ENCODE data around the gene ABHD17B. TPM values are rescaled to one million over a fixed set of nuclear protein-coding genes. Genes with fewer than 3 reads are reported as not detected.

Gene ABHD17B
- total and polyA plus RNA-seq, 2 donors (not counting 1 experiment from before 2014, with no cell fraction given), result 14.6 to 20.6 TPM

DNA sequence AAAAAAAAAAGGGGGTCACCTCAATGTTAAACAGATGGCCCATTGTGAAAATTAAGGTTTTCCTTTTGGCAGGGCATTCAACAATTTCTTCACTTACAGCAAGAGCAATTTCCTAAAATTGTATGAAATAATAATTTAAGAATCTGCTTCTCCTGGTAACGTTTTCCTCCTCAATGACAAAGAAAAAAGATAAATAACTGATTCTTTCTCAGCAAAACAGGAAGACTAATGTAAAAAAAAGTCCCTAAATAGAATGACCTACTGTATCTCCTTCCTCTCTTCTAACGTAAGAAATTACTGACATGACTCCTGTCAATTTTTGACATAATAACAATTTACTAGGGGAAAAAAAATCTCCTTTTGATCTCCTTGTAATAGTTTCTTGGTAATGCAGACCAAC, 25.5 kb downstream of the ABHD17B start:
- H3K9ac ChIP-seq (ENCODE audit: insufficient read depth, low read length), result no peak overlapping the region
- TF ChIP-seq EZH2 (IDR thresholded peaks at IDR 0.05; ENCODE audit: low read length, missing control alignments) (no peak), CTCF (conservative IDR thresholded peaks at IDR 0.05 in 1 of 2, IDR thresholded peaks at IDR 0.05 in 1 of 2; ENCODE audit: low read depth in 1 of 2, low read length in 2 of 2) (no peak)
- no peak for DNase-seq (ENCODE audit: low read depth in 2 of 2)
- H3K4me2 ChIP-seq (ENCODE audit: extremely low read depth, insufficient read depth, low read length), result no peak overlapping the region
- no peaks in the 10 kb centered on the region for H3K9me3 ChIP-seq (ENCODE audit: control insufficient read depth, insufficient read depth, low read depth, low read length)
- H3K4me1 ChIP-seq (ENCODE audit: control insufficient read depth, extremely low read depth, insufficient read depth, low read length), result no peaks in the 10 kb centered on the region
- no peak overlapping the region for H3K4me3 ChIP-seq (replicated peaks in 1 of 4; ENCODE audit: control extremely low read depth in 1 of 4, insufficient read depth in 1 of 4, low read depth in 3 of 4, low read length in 4 of 4)
- no peak overlapping the region for H3K27ac ChIP-seq (ENCODE audit: insufficient read depth, low read length)
- H2AFZ ChIP-seq (ENCODE audit: low read length), result no peak overlapping the region
- H3K79me2 ChIP-seq (ENCODE audit: control insufficient read depth, insufficient read depth, low read length), result peaks cover 10% of the 10 kb centered on the region
- no peaks in the 10 kb centered on the region for H4K20me1 ChIP-seq (ENCODE audit: control insufficient read depth, extremely low read depth, insufficient read depth, low read length)
- no peaks in the 10 kb centered on the region for H3K27me3 ChIP-seq (ENCODE audit: control insufficient read depth, insufficient read depth, low read length)
- H3K36me3 ChIP-seq (ENCODE audit: control insufficient read depth, insufficient read depth, low read length), result no peaks in the 10 kb centered on the region

GRCh38 chr9:71884005-71884404, 27.0 kb downstream of the ABHD17B start:
- no peak for DNase-seq (ENCODE audit: low read depth in 2 of 2)
- no peaks in the 10 kb centered on the region for H3K9me3 ChIP-seq (ENCODE audit: control insufficient read depth, insufficient read depth, low read depth, low read length)
- H3K79me2 ChIP-seq (ENCODE audit: control insufficient read depth, insufficient read depth, low read length), result peaks cover 17% of the 10 kb centered on the region
- H3K27me3 ChIP-seq (ENCODE audit: control insufficient read depth, insufficient read depth, low read length), result no peaks in the 10 kb centered on the region
- H3K27ac ChIP-seq (ENCODE audit: insufficient read depth, low read length), result no peak overlapping the region
- no peaks in the 10 kb centered on the region for H4K20me1 ChIP-seq (ENCODE audit: control insufficient read depth, extremely low read depth, insufficient read depth, low read length)
- no peak overlapping the region for H3K4me2 ChIP-seq (ENCODE audit: extremely low read depth, insufficient read depth, low read length)
- H3K4me1 ChIP-seq (ENCODE audit: control insufficient read depth, extremely low read depth, insufficient read depth, low read length), result no peaks in the 10 kb centered on the region
- H3K4me3 ChIP-seq (replicated peaks in 1 of 4; ENCODE audit: control extremely low read depth in 1 of 4, insufficient read depth in 1 of 4, low read depth in 3 of 4, low read length in 4 of 4), result no peak overlapping the region
- no peak overlapping the region for H3K9ac ChIP-seq (ENCODE audit: insufficient read depth, low read length)
- H3K36me3 ChIP-seq (ENCODE audit: control insufficient read depth, insufficient read depth, low read length), result no peaks in the 10 kb centered on the region
- TF ChIP-seq CTCF (conservative IDR thresholded peaks at IDR 0.05 in 1 of 2, IDR thresholded peaks at IDR 0.05 in 1 of 2; ENCODE audit: low read depth in 1 of 2, low read length in 2 of 2), result no peak
- no peak for TF ChIP-seq EZH2 (IDR thresholded peaks at IDR 0.05; ENCODE audit: low read length, missing control alignments)
- H2AFZ ChIP-seq (ENCODE audit: low read length), result no peak overlapping the region

GRCh38 chr9:71879644-71880174, 31.3 kb downstream of the ABHD17B start:
- peaks cover 21% of the 10 kb centered on the region for H3K79me2 ChIP-seq (ENCODE audit: control insufficient read depth, insufficient read depth, low read length)
- no peak overlapping the region for H3K9ac ChIP-seq (ENCODE audit: insufficient read depth, low read length)
- no peaks in the 10 kb centered on the region for H3K27me3 ChIP-seq (ENCODE audit: control insufficient read depth, insufficient read depth, low read length)
- DNase-seq (ENCODE audit: low read depth in 2 of 2), result no peak
- no peaks in the 10 kb centered on the region for H3K9me3 ChIP-seq (ENCODE audit: control insufficient read depth, insufficient read depth, low read depth, low read length)
- no peak overlapping the region for H3K27ac ChIP-seq (ENCODE audit: insufficient read depth, low read length)
- TF ChIP-seq CTCF (conservative IDR thresholded peaks at IDR 0.05 in 1 of 2, IDR thresholded peaks at IDR 0.05 in 1 of 2; ENCODE audit: low read depth in 1 of 2, low read length in 2 of 2) (no peak), EZH2 (IDR thresholded peaks at IDR 0.05; ENCODE audit: low read length, missing control alignments) (no peak)
- no peak overlapping the region for H2AFZ ChIP-seq (ENCODE audit: low read length)
- no peak overlapping the region for H3K4me2 ChIP-seq (ENCODE audit: extremely low read depth, insufficient read depth, low read length)
- no peak overlapping the region for H3K4me3 ChIP-seq (replicated peaks in 1 of 4; ENCODE audit: control extremely low read depth in 1 of 4, insufficient read depth in 1 of 4, low read depth in 3 of 4, low read length in 4 of 4)
- H3K4me1 ChIP-seq (ENCODE audit: control insufficient read depth, extremely low read depth, insufficient read depth, low read length), result no peaks in the 10 kb centered on the region
- H4K20me1 ChIP-seq (ENCODE audit: control insufficient read depth, extremely low read depth, insufficient read depth, low read length), result no peaks in the 10 kb centered on the region
- no peaks in the 10 kb centered on the region for H3K36me3 ChIP-seq (ENCODE audit: control insufficient read depth, insufficient read depth, low read length)

All from fibroblast of lung (primary cell).